ENCODE measurements around the gene ITPR2. TPM values are rescaled to one million over a fixed set of nuclear protein-coding genes. Genes with fewer than 3 reads are reported as not detected.

Gene ITPR2
- total and polyA plus RNA-seq, 2 of the 13 experiments (the other 11 are each of a cell fraction or from before 2014, with no cell fraction given), result 31.9 to 81.9 TPM

GRCh38 chr12:26651566-26652188 is 181.3 kb downstream of the ITPR2 start:
- no TSS peak for BruUV-seq (replicated peaks)
- WGBS (ENCODE audit: low lambda C conversion rate), result 59% methylated on average over 7 of the region's 7 CpGs
- CTCF ChIA-PET (ENCODE audit: low intra/inter-chr PET ratio, low total read pairs), result interaction anchor here (1.3 kb wide), 1 partner anchor 22 kb away, joined by 4 read pairs; no protein-coding TSS in a partner anchor
- peak; percentile 52 for FAIRE-seq
- no peak overlapping the region for H3K4me3 ChIP-seq (replicated peaks in 1 of 3; ENCODE audit: insufficient read depth in 1 of 3, low read depth in 2 of 3, low read length in 3 of 3)
- no peak overlapping the region for H3K9ac ChIP-seq (ENCODE audit: insufficient read depth, low read depth, low read length)
- H4K20me1 ChIP-seq (ENCODE audit: insufficient read depth, low read length), result no peaks in the 10 kb centered on the region
- H2AFZ ChIP-seq (ENCODE audit: low read length), result no peak overlapping the region
- POLR2A ChIA-PET, result no interaction called here
- DNase-seq (ENCODE audit: low spot score), result peak; percentile 59
- H3K9me3 ChIP-seq (ENCODE audit: low read length), result no peaks in the 10 kb centered on the region; the same call in 1 of the 2 replicates
- H3K27ac ChIP-seq (ENCODE audit: extremely low read length, insufficient read depth, low read length), result no peak overlapping the region
- no peak overlapping the region for H3K4me2 ChIP-seq (ENCODE audit: low read depth, low read length)
- peak; percentile 69 for ATAC-seq
- H3K79me2 ChIP-seq (ENCODE audit: insufficient read depth, low read length), result no peaks in the 10 kb centered on the region
- H3K27me3 ChIP-seq (ENCODE audit: control insufficient read depth in 1 of 2, insufficient read depth in 2 of 2, low read length in 2 of 2), result no peaks in the 10 kb centered on the region
- in situ Hi-C loops (cut with HindIII; ENCODE audit: extremely low pct_ligation_motif_present, low pct_unique_long_range_greater_than_20kb) (no loop called here), intact Hi-C loops (cut with micrococcal nuclease; ENCODE audit: unreplicated experiment) (loop anchor here (2.0 kb wide), 1 partner anchor 555 kb away; no protein-coding TSS in a partner anchor)
- peaks cover 27 to 77% of the 10 kb centered on the region in 2 experiments for H3K36me3 ChIP-seq (replicated peaks in 1 of 2; ENCODE audit: control insufficient read depth in 1 of 2, insufficient read depth in 2 of 2, low read length in 2 of 2)
- H3K4me1 ChIP-seq (ENCODE audit: insufficient read depth, low read length), result peaks cover 9% of the 10 kb centered on the region
- TF ChIP-seq IRX3 (CRISPR knock-in tag; IDR thresholded peaks at IDR 0.05; ENCODE audit: borderline replicate concordance, low read depth) (no peak), ZNF766 (CRISPR knock-in tag; IDR thresholded peaks at IDR 0.05; ENCODE audit: borderline replicate concordance) (no peak), ZNF468 (CRISPR knock-in tag; IDR thresholded peaks at IDR 0.05) (no peak), ZNF569 (CRISPR knock-in tag; IDR thresholded peaks at IDR 0.05; ENCODE audit: borderline replicate concordance) (no peak), HCFC1 (IDR thresholded peaks at IDR 0.05; ENCODE audit: low read depth, low read length) (no peak), HOMEZ (CRISPR knock-in tag; IDR thresholded peaks at IDR 0.05; ENCODE audit: low read depth) (peak; percentile 45; the same call in 1 of the 2 replicates), ZNF878 (CRISPR knock-in tag; IDR thresholded peaks at IDR 0.05) (no peak), ZNF557 (CRISPR knock-in tag; IDR thresholded peaks at IDR 0.05) (no peak), RAD21 (CRISPR knock-in tag; IDR thresholded peaks at IDR 0.05) (peak; percentile 39; the same call in 1 of the 2 replicates), ZNF749 (CRISPR knock-in tag; IDR thresholded peaks at IDR 0.05; ENCODE audit: borderline replicate concordance) (no peak), JUN (CRISPR knock-in tag; IDR thresholded peaks at IDR 0.05) (no peak), CTCF (CRISPR knock-in tag; IDR thresholded peaks at IDR 0.05) (peak; percentile 75), CENPX (CRISPR knock-in tag; IDR thresholded peaks at IDR 0.05) (no peak), ZNF335 (CRISPR knock-in tag; IDR thresholded peaks at IDR 0.05) (no peak), FOXM1 (CRISPR knock-in tag; IDR thresholded peaks at IDR 0.05) (no peak), ZNF512 (CRISPR knock-in tag; IDR thresholded peaks at IDR 0.05) (no peak), RBM22 (optimal IDR thresholded peaks at IDR 0.05; ENCODE audit: low read length) (peak; percentile 79), STAG1 (CRISPR knock-in tag; IDR thresholded peaks at IDR 0.05) (peak; percentile 71), ZKSCAN8 (CRISPR knock-in tag; IDR thresholded peaks at IDR 0.05; ENCODE audit: borderline replicate concordance) (no peak)
